ENCODE results near the gene PSTPIP1.
A peak's percentile ranks its signal among the peaks of the same experiment; 100 is the strongest.

Gene PSTPIP1

GRCh38 chr15:77034695-77035489 lies 40.0 kb downstream of the PSTPIP1 start:
- peak overlapping the region; percentile 92 for H3K27ac Mint-ChIP-seq (ENCODE audit: low read depth)
- H3K9me3 Mint-ChIP-seq: no peaks in the 10 kb centered on the region
- no peak overlapping the region for H3K4me3 Mint-ChIP-seq
- H3K27me3 Mint-ChIP-seq: no peaks in the 10 kb centered on the region
- ATAC-seq (replicated peaks; ENCODE audit: extremely low read depth, poor library complexity, severe bottlenecking): no peak
- H3K36me3 Mint-ChIP-seq (ENCODE audit: insufficient read depth): peaks cover 33% of the 10 kb centered on the region
- DNase-seq (ENCODE audit: low spot score in 2 of 2): no peak
- H3K4me1 Mint-ChIP-seq: peaks cover 4% of the 10 kb centered on the region

- DNase-seq (ENCODE audit: low spot score in 2 of 2): peak in 1 of 2 donors; percentile 2
- Mint-ChIP-seq H3K27me3 (no peaks in the 10 kb centered on the region), H3K36me3 (ENCODE audit: insufficient read depth) (peaks cover 37% of the 10 kb centered on the region), H3K4me3 (no peak overlapping the region), H3K27ac (ENCODE audit: low read depth) (no peak overlapping the region), H3K4me1 (peaks cover under 1% of the 10 kb centered on the region), H3K9me3 (no peaks in the 10 kb centered on the region)
- ATAC-seq (replicated peaks; ENCODE audit: extremely low read depth, poor library complexity, severe bottlenecking): no peak
Observed at GRCh38 chr15:77035584-77035983, 40.7 kb downstream of the PSTPIP1 start.

GRCh38 chr15:77035999-77036471 lies 41.1 kb downstream of the PSTPIP1 start:
- H3K27me3 Mint-ChIP-seq: no peaks in the 10 kb centered on the region
- DNase-seq (ENCODE audit: low spot score in 2 of 2): peak in 1 of 2 donors; percentile 5

GRCh38 chr15:77036537-77037387 lies 41.8 kb downstream of the PSTPIP1 start:
- ATAC-seq (replicated peaks; ENCODE audit: extremely low read depth, poor library complexity, severe bottlenecking) (no peak), DNase-seq (ENCODE audit: low spot score in 2 of 2) (peak in 1 of 2 donors; percentile 4)
- Mint-ChIP-seq H3K27ac (ENCODE audit: low read depth) (peak overlapping the region; percentile 93), H3K4me1 (peaks cover 8% of the 10 kb centered on the region), H3K36me3 (ENCODE audit: insufficient read depth) (peaks cover 41% of the 10 kb centered on the region), H3K9me3 (peaks cover 3% of the 10 kb centered on the region), H3K4me3 (peak overlapping the region; percentile 47), H3K27me3 (no peaks in the 10 kb centered on the region)

More at GRCh38 chr15:77035999-77036471, 41.1 kb downstream of the PSTPIP1 start:
- Mint-ChIP-seq H3K27ac (ENCODE audit: low read depth) (peak overlapping the region; percentile 85), H3K4me1 (peaks cover 5% of the 10 kb centered on the region), H3K9me3 (no peaks in the 10 kb centered on the region), H3K36me3 (ENCODE audit: insufficient read depth) (peaks cover 39% of the 10 kb centered on the region), H3K4me3 (no peak overlapping the region)
- no peak for ATAC-seq (replicated peaks; ENCODE audit: extremely low read depth, poor library complexity, severe bottlenecking)

- DNase-seq (ENCODE audit: low spot score in 2 of 2) (peak in 1 of 2 donors; percentile 8), ATAC-seq (replicated peaks; ENCODE audit: extremely low read depth, poor library complexity, severe bottlenecking) (no peak)
- Mint-ChIP-seq H3K27me3 (no peaks in the 10 kb centered on the region), H3K4me1 (peaks cover 17% of the 10 kb centered on the region), H3K4me3 (peak overlapping the region; percentile 47), H3K9me3 (peaks cover 6% of the 10 kb centered on the region), H3K36me3 (ENCODE audit: insufficient read depth) (peaks cover 41% of the 10 kb centered on the region), H3K27ac (ENCODE audit: low read depth) (peak overlapping the region; percentile 93)
Observed at GRCh38 chr15:77037388-77038209, 42.7 kb downstream of the PSTPIP1 start.

GRCh38 chr15:77038312-77039216 lies 43.6 kb downstream of the PSTPIP1 start:
- Mint-ChIP-seq H3K27ac (ENCODE audit: low read depth) (peak overlapping the region; percentile 93), H3K36me3 (ENCODE audit: insufficient read depth) (peaks cover 49% of the 10 kb centered on the region), H3K4me1 (peaks cover 26% of the 10 kb centered on the region), H3K4me3 (peak overlapping the region; percentile 31), H3K9me3 (peaks cover 6% of the 10 kb centered on the region), H3K27me3 (no peaks in the 10 kb centered on the region)
- ATAC-seq (replicated peaks; ENCODE audit: extremely low read depth, poor library complexity, severe bottlenecking) (no peak), DNase-seq (ENCODE audit: low spot score in 2 of 2) (no peak)

- peaks cover 6% of the 10 kb centered on the region for H3K9me3 Mint-ChIP-seq
Observed at GRCh38 chr15:77039217-77039533, 44.2 kb downstream of the PSTPIP1 start.

GRCh38 chr15:77039848-77040247 lies 44.9 kb downstream of the PSTPIP1 start:
- no peaks in the 10 kb centered on the region for H3K27me3 Mint-ChIP-seq
- peaks cover 6% of the 10 kb centered on the region for H3K9me3 Mint-ChIP-seq
- H3K27ac Mint-ChIP-seq (ENCODE audit: low read depth): no peak overlapping the region
- ATAC-seq (replicated peaks; ENCODE audit: extremely low read depth, poor library complexity, severe bottlenecking): no peak
- peaks cover 52% of the 10 kb centered on the region for H3K36me3 Mint-ChIP-seq (ENCODE audit: insufficient read depth)
- peaks cover 26% of the 10 kb centered on the region for H3K4me1 Mint-ChIP-seq
- DNase-seq (ENCODE audit: low spot score in 2 of 2): no peak
- no peak overlapping the region for H3K4me3 Mint-ChIP-seq

More at GRCh38 chr15:77039217-77039533, 44.2 kb downstream of the PSTPIP1 start:
- ATAC-seq (replicated peaks; ENCODE audit: extremely low read depth, poor library complexity, severe bottlenecking) (no peak), DNase-seq (ENCODE audit: low spot score in 2 of 2) (no peak)
- Mint-ChIP-seq H3K36me3 (ENCODE audit: insufficient read depth) (peaks cover 52% of the 10 kb centered on the region), H3K27ac (ENCODE audit: low read depth) (no peak overlapping the region), H3K27me3 (no peaks in the 10 kb centered on the region), H3K4me1 (peaks cover 26% of the 10 kb centered on the region), H3K4me3 (no peak overlapping the region)

- no peak for ATAC-seq (replicated peaks; ENCODE audit: extremely low read depth, poor library complexity, severe bottlenecking)
- H3K36me3 Mint-ChIP-seq (ENCODE audit: insufficient read depth): peaks cover 54% of the 10 kb centered on the region
Observed at GRCh38 chr15:77040673-77041072, 45.7 kb downstream of the PSTPIP1 start.

GRCh38 chr15:77042245-77042919 lies 47.5 kb downstream of the PSTPIP1 start:
- Mint-ChIP-seq H3K27ac (ENCODE audit: low read depth) (peak overlapping the region; percentile 86), H3K36me3 (ENCODE audit: insufficient read depth) (peaks cover 41% of the 10 kb centered on the region), H3K4me3 (no peak overlapping the region), H3K4me1 (peaks cover 34% of the 10 kb centered on the region), H3K27me3 (no peaks in the 10 kb centered on the region), H3K9me3 (peaks cover 6% of the 10 kb centered on the region)
- ATAC-seq (replicated peaks; ENCODE audit: extremely low read depth, poor library complexity, severe bottlenecking) (no peak), DNase-seq (ENCODE audit: low spot score in 2 of 2) (no peak)

More at GRCh38 chr15:77040673-77041072, 45.7 kb downstream of the PSTPIP1 start:
- H3K27ac Mint-ChIP-seq (ENCODE audit: low read depth): peak overlapping the region; percentile 44
- no peak for DNase-seq (ENCODE audit: low spot score in 2 of 2)
- H3K4me1 Mint-ChIP-seq: peaks cover 34% of the 10 kb centered on the region
- H3K9me3 Mint-ChIP-seq: peaks cover 6% of the 10 kb centered on the region
- H3K4me3 Mint-ChIP-seq: no peak overlapping the region
- H3K27me3 Mint-ChIP-seq: no peaks in the 10 kb centered on the region

All from central memory CD8-positive, alpha-beta T cell (primary cell).